Sigmoid colon (tissue), 4 donors: ENCODE measurements around the gene FGF12.

ENCODE experiments used
- EP300 ChIP-seq, 4 donors: sonication (generic); formaldehyde crosslinking; IDR thresholded peaks; one replicate each; pipeline ENCODE4 v1.6.1; 2017; ENCODE audit warnings: antibody characterized with exemption in 4 of 4
- POLR2AphosphoS5 ChIP-seq, 4 donors: sonication (generic); formaldehyde crosslinking; IDR thresholded peaks; one replicate each; pipeline ENCODE4 v1.6.1; 2017; ENCODE audit warnings: antibody characterized with exemption in 4 of 4
- TF ChIP-seq, protein P1 (sequence below), 4 experiments: fragments of 450-650 bp in 3 of 4; fragments of 200-600 bp in 1 of 4; IDR thresholded peaks; one replicate each; pipeline ENCODE4 v1.5.1; 2016 to 2019; ENCODE audit warnings: antibody characterized with exemption in 4 of 4, mild to moderate bottlenecking in 3 of 4, moderate library complexity in 2 of 4

- TF ChIP-seq POLR2AphosphoS5 (IDR thresholded peaks at IDR 0.05) (no peak), EP300 (IDR thresholded peaks at IDR 0.05) (no peak)
- TF ChIP-seq, protein P1, sequence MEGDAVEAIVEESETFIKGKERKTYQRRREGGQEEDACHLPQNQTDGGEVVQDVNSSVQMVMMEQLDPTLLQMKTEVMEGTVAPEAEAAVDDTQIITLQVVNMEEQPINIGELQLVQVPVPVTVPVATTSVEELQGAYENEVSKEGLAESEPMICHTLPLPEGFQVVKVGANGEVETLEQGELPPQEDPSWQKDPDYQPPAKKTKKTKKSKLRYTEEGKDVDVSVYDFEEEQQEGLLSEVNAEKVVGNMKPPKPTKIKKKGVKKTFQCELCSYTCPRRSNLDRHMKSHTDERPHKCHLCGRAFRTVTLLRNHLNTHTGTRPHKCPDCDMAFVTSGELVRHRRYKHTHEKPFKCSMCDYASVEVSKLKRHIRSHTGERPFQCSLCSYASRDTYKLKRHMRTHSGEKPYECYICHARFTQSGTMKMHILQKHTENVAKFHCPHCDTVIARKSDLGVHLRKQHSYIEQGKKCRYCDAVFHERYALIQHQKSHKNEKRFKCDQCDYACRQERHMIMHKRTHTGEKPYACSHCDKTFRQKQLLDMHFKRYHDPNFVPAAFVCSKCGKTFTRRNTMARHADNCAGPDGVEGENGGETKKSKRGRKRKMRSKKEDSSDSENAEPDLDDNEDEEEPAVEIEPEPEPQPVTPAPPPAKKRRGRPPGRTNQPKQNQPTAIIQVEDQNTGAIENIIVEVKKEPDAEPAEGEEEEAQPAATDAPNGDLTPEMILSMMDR (IDR thresholded peaks at IDR 0.05): no peak
Measured at GRCh38 chr3:192482809-192483208, 244.5 kb downstream of the FGF12 start.
